ENCODE measurements around the gene EFTUD2. TPM values are rescaled to one million over a fixed set of nuclear protein-coding genes. Genes with fewer than 3 reads are reported as not detected.
"Not testable (repeated sequence)": the region's sequence is repeated elsewhere in the genome, so short reads cannot be mapped to it uniquely, and the experiment has no call there.

The EFTUD2 gene
- polyA plus RNA-seq, 1 donor = 132 TPM

GRCh38 chr17:44848961-44849489 is 50.2 kb downstream of the EFTUD2 start:
- DNase-seq = no peak

GRCh38 chr17:44848257-44848795 is 50.9 kb downstream of the EFTUD2 start:
- DNase-seq = no peak

- DNase-seq = no peak
These were observed 51.7 kb downstream of the EFTUD2 start, which contains the start of gene HIGD1B for GRCh38 chr17:44847586-44847985. Gene HIGD1B (plus strand): TSS chr17:44847883. CDS start chr17:44848153, 270 bp downstream.

- DNase-seq = no peak
These were observed 53.0 kb downstream of the EFTUD2 start for GRCh38 chr17:44846206-44846605.

- no peak for DNase-seq
These were observed 54.8 kb downstream of the EFTUD2 start for GRCh38 chr17:44844390-44844830.

GRCh38 chr17:44842748-44843147 is 56.5 kb downstream of the EFTUD2 start:
- no peak for DNase-seq

- DNase-seq = no peak
These were observed 58.3 kb downstream of the EFTUD2 start for GRCh38 chr17:44840936-44841335.

- no peak for DNase-seq
These were observed 59.0 kb downstream of the EFTUD2 start for GRCh38 chr17:44840274-44840673.

GRCh38 chr17:44837196-44837595 is 62.0 kb downstream of the EFTUD2 start:
- no peak for DNase-seq

- DNase-seq = no peak
These were observed 66.4 kb downstream of the EFTUD2 start for GRCh38 chr17:44832805-44833204.

GRCh38 chr17:44831371-44831770 is 67.9 kb downstream of the EFTUD2 start:
- no peak for DNase-seq

GRCh38 chr17:44830359-44831288 is 68.6 kb downstream of the EFTUD2 start:
- DNase-seq = no peak

GRCh38 chr17:44829523-44830358 is 69.5 kb downstream of the EFTUD2 start, which contains the start of gene GJC1:
Gene GJC1 (minus strand): TSS chr17:44830287. CDS start chr17:44805817, 24,470 bp downstream.
- peak; percentile 52 for DNase-seq

- peak; percentile 53 for DNase-seq
These were observed 70.2 kb downstream of the EFTUD2 start for GRCh38 chr17:44828919-44829522.

GRCh38 chr17:44827863-44828262 is 71.4 kb downstream of the EFTUD2 start:
- DNase-seq = no peak

- no peak for DNase-seq
These were observed 73.0 kb downstream of the EFTUD2 start for GRCh38 chr17:44826123-44826790.

- not testable (repeated sequence) for DNase-seq
These were observed 74.0 kb downstream of the EFTUD2 start for GRCh38 chr17:44825236-44825635.

- DNase-seq = no peak
These were observed 78.5 kb downstream of the EFTUD2 start for GRCh38 chr17:44820631-44821212.

- DNase-seq = not testable (repeated sequence)
These were observed 80.7 kb downstream of the EFTUD2 start for GRCh38 chr17:44818508-44818907.

GRCh38 chr17:44812263-44812662 is 87.0 kb downstream of the EFTUD2 start:
- no peak for DNase-seq
